DOHH2 (cell line): ENCODE data around the gene ECM1.

ENCODE experiments used
- CTCF ChIP-seq: fragments of 200-600 bp; sonication (generic); IDR thresholded peaks from one replicate; pipeline ENCODE4 v1.5.1; 2014; ENCODE audit warnings: antibody characterized with exemption, mild to moderate bottlenecking, low read depth, low read length; ENCODE audit not compliant: poor library complexity, severe bottlenecking
- EZH2phosphoT487 ChIP-seq: fragments of 200-600 bp; sonication (generic); IDR thresholded peaks from 2 replicates; pipeline ENCODE4 v1.6.1; 2017; ENCODE audit warnings: borderline replicate concordance, mild to moderate bottlenecking, antibody characterized with exemption, low read length, moderate library complexity, mixed read lengths

GRCh38 chr1:150513351-150513791, 5.5 kb downstream of the ECM1 start:
- TF ChIP-seq CTCF (no peak), EZH2phosphoT487 (no peak)
